Smooth muscle cell (in vitro differentiated cells): ENCODE measurements around the gene HTR3E. TPM values are rescaled to one million over a fixed set of nuclear protein-coding genes. Genes with fewer than 3 reads are reported as not detected.

ENCODE experiments used
- DNase-seq: peaks from one replicate; lab custom pipeline; 2025; ENCODE audit not compliant: unreplicated experiment; lab: John Stamatoyannopoulos, UW
- H2AFZ ChIP-seq: fragments of 200-600 bp; sonication (generic); 2 replicates; pipeline ENCODE4 v1.6.0; 2016; ENCODE audit warnings: antibody characterized with exemption, low read depth, mild to moderate bottlenecking
- H3F3A ChIP-seq: fragments of 200-600 bp; sonication (generic); 2 replicates; pipeline ENCODE4 v1.6.0; 2017; ENCODE audit warnings: antibody characterized with exemption, low read depth
- H3K27ac ChIP-seq: fragments of 200-600 bp; sonication (generic); 2 replicates; pipeline ENCODE4 v1.5.1; 2016; ENCODE audit warnings: low read depth, mild to moderate bottlenecking
- H3K27me3 ChIP-seq: fragments of 200-600 bp; sonication (generic); 2 replicates; pipeline ENCODE4 v1.6.1; 2016; ENCODE audit warnings: low read depth, mild to moderate bottlenecking
- H3K36me3 ChIP-seq: fragments of 200-600 bp; sonication (generic); 2 replicates; pipeline ENCODE4 v1.5.1; 2016; ENCODE audit warnings: low read depth
- H3K4me1 ChIP-seq: fragments of 200-600 bp; sonication (generic); 2 replicates; pipeline ENCODE4 v1.5.1; 2016; ENCODE audit warnings: low read depth
- H3K4me2 ChIP-seq: fragments of 200-600 bp; sonication (generic); 2 replicates; pipeline ENCODE4 v1.6.0; 2016; ENCODE audit warnings: mild to moderate bottlenecking
- H3K4me3 ChIP-seq: fragments of 200-600 bp; sonication (generic); 2 replicates; pipeline ENCODE4 v1.5.1; 2016; ENCODE audit warnings: mild to moderate bottlenecking
- H3K79me2 ChIP-seq: fragments of 200-600 bp; sonication (generic); 2 replicates; pipeline ENCODE4 v1.6.0; 2016; ENCODE audit warnings: low read depth, mild to moderate bottlenecking
- H3K9ac ChIP-seq: fragments of 200-600 bp; sonication (generic); 2 replicates; pipeline ENCODE4 v1.6.0; 2016; ENCODE audit warnings: low read depth
- H3K9me3 ChIP-seq: fragments of 200-600 bp; sonication (generic); replicated peaks from 2 replicates; pipeline ENCODE4 v1.5.1; 2016; ENCODE audit warnings: low read depth
- H4K20me1 ChIP-seq: fragments of 200-600 bp; sonication (generic); 2 replicates; pipeline ENCODE4 v1.6.0; 2016; ENCODE audit warnings: low read depth
- CTCF ChIP-seq: fragments of 200-600 bp; sonication (generic); IDR thresholded peaks from 2 replicates; pipeline ENCODE4 v1.5.1; 2017; ENCODE audit warnings: borderline replicate concordance, mild to moderate bottlenecking, antibody characterized with exemption; ENCODE audit not compliant: insufficient read depth, poor library complexity, severe bottlenecking
- WGBS: methylation state at CpG from one replicate; pipeline ENCODE4 v1.1.7; 2016; ENCODE audit warnings: low lambda C conversion rate; 5-methylcytosine and 5-hydroxymethylcytosine counted together
- polyA plus RNA-seq: library from polyadenylated mRNA; unstranded; fragments of >200 nt; fragmentation: Nextera tagmentation; extraction: Ambion mirVana; gene quantifications from 2 replicates; pipeline ENCODE4 v1.2.1, GENCODE V29; 2016
- total RNA-seq: library from RNA; depleted of rRNA; stranded (reverse); fragments of >200 nt; gene quantifications from 2 replicates; pipeline ENCODE4 v1.2.3, GENCODE V29; 2014

Gene HTR3E
- total and polyA plus RNA-seq, 2 experiments from 2014 or later: not detected

GRCh38 chr3:184081116-184081830 lies 15.6 kb upstream of the HTR3E start:
- no peak overlapping the region for H3K4me2 ChIP-seq
- H3K27me3 ChIP-seq: no peaks in the 10 kb centered on the region
- WGBS: 84% methylated on average over 16 of the region's 16 CpGs
- no peaks in the 10 kb centered on the region for H3K79me2 ChIP-seq
- no peak overlapping the region for H2AFZ ChIP-seq
- no peaks in the 10 kb centered on the region for H4K20me1 ChIP-seq
- no peaks in the 10 kb centered on the region for H3K36me3 ChIP-seq
- DNase-seq: no peak
- H3K4me3 ChIP-seq: no peak overlapping the region
- no peaks in the 10 kb centered on the region for H3K9me3 ChIP-seq
- H3K27ac ChIP-seq: no peak overlapping the region
- H3K9ac ChIP-seq: no peak overlapping the region
- no peaks in the 10 kb centered on the region for H3F3A ChIP-seq
- H3K4me1 ChIP-seq: no peaks in the 10 kb centered on the region
- no peak for TF ChIP-seq CTCF

- WGBS: 98% methylated on average over 8 of the region's 10 CpGs
- Histone ChIP-seq H2AFZ (no peak overlapping the region), H3K9ac (no peak overlapping the region), H3K4me1 (no peaks in the 10 kb centered on the region), H3K4me2 (no peak overlapping the region), H3F3A (no peaks in the 10 kb centered on the region), H3K79me2 (no peaks in the 10 kb centered on the region), H3K9me3 (no peaks in the 10 kb centered on the region), H3K36me3 (no peaks in the 10 kb centered on the region), H3K27me3 (no peaks in the 10 kb centered on the region), H4K20me1 (no peaks in the 10 kb centered on the region), H3K4me3 (no peak overlapping the region), H3K27ac (no peak overlapping the region)
- DNase-seq: no peak
- no peak for TF ChIP-seq CTCF
Measured at GRCh38 chr3:184082034-184082433, 14.8 kb upstream of the HTR3E start.

- Histone ChIP-seq H3K4me1 (no peaks in the 10 kb centered on the region), H3K36me3 (no peaks in the 10 kb centered on the region), H3K4me3 (no peak overlapping the region), H3K9ac (no peak overlapping the region), H3K27me3 (no peaks in the 10 kb centered on the region), H3K4me2 (no peak overlapping the region), H3K27ac (no peak overlapping the region), H3K9me3 (no peaks in the 10 kb centered on the region), H3K79me2 (no peaks in the 10 kb centered on the region), H2AFZ (no peak overlapping the region), H4K20me1 (no peaks in the 10 kb centered on the region), H3F3A (no peaks in the 10 kb centered on the region)
- no peak for TF ChIP-seq CTCF
- no peak for DNase-seq
- 79% methylated on average over 2 of the region's 2 CpGs for WGBS
Measured at GRCh38 chr3:184082465-184082864, 14.4 kb upstream of the HTR3E start.

GRCh38 chr3:184085389-184085852 lies 11.4 kb upstream of the HTR3E start:
- no peak for DNase-seq
- TF ChIP-seq CTCF: no peak
- Histone ChIP-seq H3K4me3 (no peak overlapping the region), H3K4me1 (no peaks in the 10 kb centered on the region), H3K36me3 (no peaks in the 10 kb centered on the region), H2AFZ (no peak overlapping the region), H3K27me3 (no peaks in the 10 kb centered on the region), H3K79me2 (no peaks in the 10 kb centered on the region), H3K9ac (no peak overlapping the region), H3K4me2 (no peak overlapping the region), H4K20me1 (no peaks in the 10 kb centered on the region), H3K9me3 (no peaks in the 10 kb centered on the region), H3K27ac (no peak overlapping the region), H3F3A (no peaks in the 10 kb centered on the region)
- WGBS: 62% methylated on average over 3 of the region's 3 CpGs
